ENCODE measurements around the gene ICE1. TPM values are rescaled to one million over a fixed set of nuclear protein-coding genes. Genes with fewer than 3 reads are reported as not detected.

Gene ICE1
- total and polyA plus RNA-seq, 12 donors: 4.8 to 20.3 (median 18.6) TPM

- 0 to 1% methylated on average over 47 to 58 of the region's 58 CpGs for WGBS, 2 donors
- no peaks in the 10 kb centered on the region for H3K36me3 ChIP-seq
- intact Hi-C loops (cut with DNase I): loop anchor here in 1 of 10 donors (5.0 kb wide), 1 partner anchor 546 kb away; no protein-coding TSS in a partner anchor
- no peak for DNase-seq
- TF ChIP-seq CTCF (IDR thresholded peaks at IDR 0.05): no peak
- peak overlapping the region; percentile 82 to 99 (median 96) for H3K27ac ChIP-seq
- peak in 1 of 8 donors; percentile 1 for ATAC-seq
- H3K4me3 ChIP-seq: peak overlapping the region; percentile 73 to 100 (median 94)
- H3K9me3 ChIP-seq: no peaks in the 10 kb centered on the region
- no peaks in the 10 kb centered on the region for H3K27me3 ChIP-seq
- H3K4me1 ChIP-seq: peaks cover 9 to 62% (median 48%) of the 10 kb centered on the region in 9 donors
Observed at GRCh38 chr5:5422819-5423515, 490 bp downstream of the ICE1 start.

- no peak for ATAC-seq
- Histone ChIP-seq H3K4me3 (peak overlapping the region; percentile 73 to 100 (median 94)), H3K9me3 (no peaks in the 10 kb centered on the region), H3K4me1 (peaks cover 9 to 63% (median 53%) of the 10 kb centered on the region in 9 donors), H3K36me3 (peaks cover 0 to 5% (median 0%) of the 10 kb centered on the region in 9 donors), H3K27me3 (no peaks in the 10 kb centered on the region), H3K27ac (peak overlapping the region in 6 of 10 donors; percentile 96 to 99 (median 98))
- no peak for DNase-seq
- 36 to 41% methylated on average over 7 of the region's 7 CpGs for WGBS, 2 donors
- intact Hi-C loops (cut with DNase I): loop anchor here in 1 of 10 donors (5.0 kb wide), 1 partner anchor 546 kb away; no protein-coding TSS in a partner anchor
- no peak for TF ChIP-seq CTCF (IDR thresholded peaks at IDR 0.05)
Observed at GRCh38 chr5:5423586-5423985, 1.1 kb downstream of the ICE1 start.

- H3K27ac ChIP-seq: no peak overlapping the region
- no peak for ATAC-seq
- intact Hi-C loops (cut with DNase I): loop anchor here in 1 of 10 donors (5.0 kb wide), 1 partner anchor 547 kb away; no protein-coding TSS in a partner anchor
- no peaks in the 10 kb centered on the region for H3K27me3 ChIP-seq
- H3K4me3 ChIP-seq: no peak overlapping the region
- 69 to 82% methylated on average over 2 of the region's 2 CpGs for WGBS, 2 donors
- no peak for DNase-seq
- peaks cover 9 to 74% (median 59%) of the 10 kb centered on the region in 9 donors for H3K4me1 ChIP-seq
- H3K36me3 ChIP-seq: peaks cover 0 to 8% (median 0%) of the 10 kb centered on the region in 9 donors
- no peak for TF ChIP-seq CTCF (IDR thresholded peaks at IDR 0.05)
- no peaks in the 10 kb centered on the region for H3K9me3 ChIP-seq
Observed at GRCh38 chr5:5424736-5425135, 2.3 kb downstream of the ICE1 start.

GRCh38 chr5:5430136-5430535 is 7.7 kb downstream of the ICE1 start:
- H3K4me3 ChIP-seq: no peak overlapping the region
- no peak for DNase-seq
- intact Hi-C loops (cut with DNase I): no loop called here
- no peak for TF ChIP-seq CTCF (IDR thresholded peaks at IDR 0.05)
- peaks cover 0 to 8% (median 0%) of the 10 kb centered on the region in 9 donors for H3K36me3 ChIP-seq
- H3K27ac ChIP-seq: no peak overlapping the region
- WGBS, 2 donors: 82 to 87% methylated on average over 3 of the region's 3 CpGs
- peaks cover 0 to 96% (median 80%) of the 10 kb centered on the region in 9 donors for H3K4me1 ChIP-seq
- ATAC-seq: no peak
- H3K9me3 ChIP-seq: no peaks in the 10 kb centered on the region
- H3K27me3 ChIP-seq: no peaks in the 10 kb centered on the region
